ENCODE measurements around the gene SH3BP2. TPM values are rescaled to one million over a fixed set of nuclear protein-coding genes. Genes with fewer than 3 reads are reported as not detected.

Gene SH3BP2
- total RNA-seq, 1 experiment from 2014 or later: 54.0 TPM

DNA sequence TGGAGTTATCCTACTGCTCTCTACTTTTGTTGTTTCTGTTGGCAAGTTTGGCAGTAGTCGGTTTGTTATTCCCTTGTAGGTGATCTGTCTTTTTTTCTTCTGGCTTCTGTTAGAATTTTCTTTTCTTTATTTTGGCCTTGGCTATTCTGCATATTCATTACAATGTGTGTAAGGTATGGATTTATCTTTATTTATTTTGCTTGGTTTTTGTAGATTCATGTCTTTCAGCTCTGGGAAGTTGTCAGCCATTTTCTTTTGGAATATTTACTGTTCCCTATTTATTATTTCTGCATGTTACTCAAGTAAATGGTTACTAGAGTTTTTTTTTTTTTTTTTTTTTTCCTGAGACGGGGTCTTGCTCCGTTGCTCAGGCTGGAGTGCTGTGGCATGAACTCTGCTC lies 63.4 kb downstream of the SH3BP2 start:
- ChIA-PET CTCF (no interaction called here), POLR2A (ENCODE audit: unreplicated experiment) (no interaction called here)
- intact Hi-C loops (cut with micrococcal nuclease; ENCODE audit: unreplicated experiment): no loop called here
- H2AFZ ChIP-seq: no peak overlapping the region
- H3K4me1 ChIP-seq (replicated peaks; ENCODE audit: insufficient read depth): peaks cover 12% of the 10 kb centered on the region
- no peaks in the 10 kb centered on the region; the same call in 1 of the 2 replicates for H3K9me3 ChIP-seq (ENCODE audit: insufficient read depth, low read depth)
- no peak overlapping the region for H3K4me3 ChIP-seq
- H3K27ac ChIP-seq: no peak overlapping the region
- no peaks in the 10 kb centered on the region for H4K20me1 ChIP-seq (ENCODE audit: insufficient read depth)
- no peak overlapping the region for H3K4me2 ChIP-seq
- H3F3A ChIP-seq (ENCODE audit: insufficient read depth, low read depth): peaks cover 3% of the 10 kb centered on the region; the same call in 1 of the 2 replicates
- TF ChIP-seq, protein P1, sequence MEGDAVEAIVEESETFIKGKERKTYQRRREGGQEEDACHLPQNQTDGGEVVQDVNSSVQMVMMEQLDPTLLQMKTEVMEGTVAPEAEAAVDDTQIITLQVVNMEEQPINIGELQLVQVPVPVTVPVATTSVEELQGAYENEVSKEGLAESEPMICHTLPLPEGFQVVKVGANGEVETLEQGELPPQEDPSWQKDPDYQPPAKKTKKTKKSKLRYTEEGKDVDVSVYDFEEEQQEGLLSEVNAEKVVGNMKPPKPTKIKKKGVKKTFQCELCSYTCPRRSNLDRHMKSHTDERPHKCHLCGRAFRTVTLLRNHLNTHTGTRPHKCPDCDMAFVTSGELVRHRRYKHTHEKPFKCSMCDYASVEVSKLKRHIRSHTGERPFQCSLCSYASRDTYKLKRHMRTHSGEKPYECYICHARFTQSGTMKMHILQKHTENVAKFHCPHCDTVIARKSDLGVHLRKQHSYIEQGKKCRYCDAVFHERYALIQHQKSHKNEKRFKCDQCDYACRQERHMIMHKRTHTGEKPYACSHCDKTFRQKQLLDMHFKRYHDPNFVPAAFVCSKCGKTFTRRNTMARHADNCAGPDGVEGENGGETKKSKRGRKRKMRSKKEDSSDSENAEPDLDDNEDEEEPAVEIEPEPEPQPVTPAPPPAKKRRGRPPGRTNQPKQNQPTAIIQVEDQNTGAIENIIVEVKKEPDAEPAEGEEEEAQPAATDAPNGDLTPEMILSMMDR (conservative IDR thresholded peaks at IDR 0.05): no peak
- TF ChIP-seq EZH2 (IDR thresholded peaks at IDR 0.05; ENCODE audit: low read depth): no peak
- no peaks in the 10 kb centered on the region for H3K27me3 ChIP-seq (ENCODE audit: insufficient read depth, low read depth)
- no peaks in the 10 kb centered on the region for H3K9me2 ChIP-seq (ENCODE audit: insufficient read depth)
- no peak for DNase-seq
- BruUV-seq (replicated peaks): no TSS peak
- no peaks in the 10 kb centered on the region for H3K36me3 ChIP-seq (ENCODE audit: low read depth)
- H3K79me2 ChIP-seq (ENCODE audit: low read depth): peaks cover 52% of the 10 kb centered on the region

DNA sequence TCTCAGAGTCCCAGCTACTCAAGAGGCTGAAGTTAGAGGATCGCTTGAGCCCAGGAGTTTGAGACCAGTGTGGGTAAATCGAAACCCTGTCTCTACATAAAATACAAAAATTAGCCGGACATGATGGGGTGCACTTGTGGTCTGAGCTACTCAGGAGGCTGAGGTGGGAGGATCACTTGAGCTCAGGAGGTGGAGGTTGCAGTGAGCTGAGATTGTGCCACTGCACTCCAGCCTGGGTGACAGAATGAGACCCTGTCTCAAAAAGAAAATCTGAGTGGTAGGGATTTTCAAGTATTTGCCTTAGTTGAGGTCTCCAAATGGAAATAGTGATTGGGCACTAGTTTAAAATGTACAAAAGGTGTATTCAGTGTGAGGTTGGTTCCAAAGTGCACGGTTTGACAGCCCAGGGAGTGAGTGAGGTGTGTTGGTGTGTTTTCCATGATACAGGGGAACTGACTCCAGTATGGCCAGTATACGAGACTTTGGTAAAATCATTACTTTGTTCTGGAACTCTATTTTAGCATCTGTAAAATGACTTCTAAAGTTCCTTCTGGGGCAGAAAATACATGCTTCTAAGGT lies 64.6 kb downstream of the SH3BP2 start:
- Histone ChIP-seq H3K27me3 (ENCODE audit: insufficient read depth, low read depth) (no peaks in the 10 kb centered on the region), H3K36me3 (ENCODE audit: low read depth) (no peaks in the 10 kb centered on the region), H3K9me2 (ENCODE audit: insufficient read depth) (no peaks in the 10 kb centered on the region), H3K4me3 (no peak overlapping the region), H3K4me2 (no peak overlapping the region), H3K9me3 (ENCODE audit: insufficient read depth, low read depth) (no peaks in the 10 kb centered on the region; the same call in 1 of the 2 replicates), H3K27ac (no peak overlapping the region), H3F3A (ENCODE audit: insufficient read depth, low read depth) (peaks cover 3% of the 10 kb centered on the region; the same call in 1 of the 2 replicates), H3K4me1 (replicated peaks; ENCODE audit: insufficient read depth) (peaks cover 15% of the 10 kb centered on the region), H2AFZ (no peak overlapping the region), H4K20me1 (ENCODE audit: insufficient read depth) (no peaks in the 10 kb centered on the region; the same call in 1 of the 2 replicates), H3K79me2 (ENCODE audit: low read depth) (peaks cover 62% of the 10 kb centered on the region)
- intact Hi-C loops (cut with micrococcal nuclease; ENCODE audit: unreplicated experiment): no loop called here
- DNase-seq: no peak
- TF ChIP-seq EZH2 (IDR thresholded peaks at IDR 0.05; ENCODE audit: low read depth): no peak
- TF ChIP-seq, protein P1 (conservative IDR thresholded peaks at IDR 0.05): no peak
- BruUV-seq (replicated peaks): no TSS peak
- ChIA-PET POLR2A (ENCODE audit: unreplicated experiment) (no interaction called here), CTCF (no interaction called here)

DNA sequence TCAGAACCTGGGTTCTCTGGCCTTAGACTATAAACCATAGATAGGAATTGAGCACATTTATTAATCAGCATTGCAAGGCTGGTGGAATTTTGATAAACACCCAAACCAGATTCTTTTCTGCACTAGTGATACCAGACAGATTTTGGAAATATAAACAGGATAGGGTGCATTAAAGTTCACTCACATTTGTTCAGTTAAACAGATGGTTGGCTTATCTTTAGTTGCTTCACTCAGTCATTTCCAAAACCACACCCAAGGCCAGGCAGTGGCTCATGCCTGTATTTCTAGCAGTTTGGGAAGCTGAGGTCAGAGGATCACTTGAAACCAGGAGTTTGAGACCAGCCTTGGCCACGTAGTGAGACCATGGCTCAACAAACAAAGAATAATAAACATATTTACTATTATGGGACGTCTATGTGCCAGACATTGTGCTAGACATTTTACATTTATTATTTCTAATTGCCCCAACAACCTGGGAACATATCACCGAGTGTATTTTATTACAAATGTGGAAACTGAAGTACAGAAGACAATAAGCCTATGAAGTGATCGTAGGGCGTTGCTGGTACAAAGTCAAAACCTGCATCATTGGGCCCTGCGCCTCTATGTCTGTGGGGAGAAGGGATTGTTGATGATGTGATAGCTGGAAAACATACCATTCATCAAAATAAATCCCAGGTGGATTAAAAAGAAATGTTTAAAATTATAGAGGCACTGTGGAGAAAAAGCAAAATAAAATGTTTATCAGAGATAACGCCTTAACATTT lies 65.7 kb downstream of the SH3BP2 start:
- H3K27ac ChIP-seq: no peak overlapping the region
- H3K4me3 ChIP-seq: no peak overlapping the region
- peaks cover 3% of the 10 kb centered on the region; the same call in 1 of the 2 replicates for H3F3A ChIP-seq (ENCODE audit: insufficient read depth, low read depth)
- BruUV-seq (replicated peaks): no TSS peak
- no peak overlapping the region for H3K4me2 ChIP-seq
- DNase-seq: no peak
- TF ChIP-seq, protein P1 (conservative IDR thresholded peaks at IDR 0.05): no peak
- no peak for TF ChIP-seq EZH2 (IDR thresholded peaks at IDR 0.05; ENCODE audit: low read depth)
- H3K4me1 ChIP-seq (replicated peaks; ENCODE audit: insufficient read depth): peaks cover 15% of the 10 kb centered on the region
- ChIA-PET POLR2A (ENCODE audit: unreplicated experiment) (no interaction called here), CTCF (no interaction called here)
- H3K36me3 ChIP-seq (ENCODE audit: low read depth): no peaks in the 10 kb centered on the region
- H3K9me2 ChIP-seq (ENCODE audit: insufficient read depth): no peaks in the 10 kb centered on the region
- peaks cover 65% of the 10 kb centered on the region for H3K79me2 ChIP-seq (ENCODE audit: low read depth)
- no peaks in the 10 kb centered on the region; the same call in 1 of the 2 replicates for H4K20me1 ChIP-seq (ENCODE audit: insufficient read depth)
- no peaks in the 10 kb centered on the region for H3K27me3 ChIP-seq (ENCODE audit: insufficient read depth, low read depth)
- intact Hi-C loops (cut with micrococcal nuclease; ENCODE audit: unreplicated experiment): no loop called here
- no peaks in the 10 kb centered on the region; the same call in 1 of the 2 replicates for H3K9me3 ChIP-seq (ENCODE audit: insufficient read depth, low read depth)
- no peak overlapping the region for H2AFZ ChIP-seq

All from PC-9 (cell line).